Raji (cell line): ENCODE measurements around the gene ZNF606.

ENCODE experiments used
- POLR2A ChIP-seq: IDR thresholded peaks from 2 replicates; pipeline ENCODE4 v1.6.1; 2011; ENCODE audit warnings: low read depth, low read length, control low read depth; ENCODE audit not compliant: insufficient read depth

Gene ZNF606

DNA sequence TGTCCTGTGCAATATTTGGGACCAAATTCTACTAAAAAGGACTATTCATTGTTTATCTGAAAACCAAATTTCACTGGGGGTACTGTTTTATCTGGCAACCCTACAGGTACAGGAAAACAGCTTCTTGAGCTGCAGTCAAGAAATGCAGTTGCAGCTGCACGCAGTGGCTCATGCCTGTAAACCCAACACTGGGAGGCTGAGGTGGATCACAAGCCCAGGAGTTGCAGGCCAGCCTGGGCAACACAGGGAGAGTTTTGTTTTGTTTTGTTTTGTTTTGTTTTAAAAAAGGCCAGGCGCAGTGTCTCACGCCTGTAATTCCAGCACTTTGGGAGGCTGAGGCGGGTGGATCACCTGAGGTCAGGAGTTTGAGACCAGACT lies 19.7 kb upstream of the ZNF606 start:
- no peak for TF ChIP-seq POLR2A

DNA sequence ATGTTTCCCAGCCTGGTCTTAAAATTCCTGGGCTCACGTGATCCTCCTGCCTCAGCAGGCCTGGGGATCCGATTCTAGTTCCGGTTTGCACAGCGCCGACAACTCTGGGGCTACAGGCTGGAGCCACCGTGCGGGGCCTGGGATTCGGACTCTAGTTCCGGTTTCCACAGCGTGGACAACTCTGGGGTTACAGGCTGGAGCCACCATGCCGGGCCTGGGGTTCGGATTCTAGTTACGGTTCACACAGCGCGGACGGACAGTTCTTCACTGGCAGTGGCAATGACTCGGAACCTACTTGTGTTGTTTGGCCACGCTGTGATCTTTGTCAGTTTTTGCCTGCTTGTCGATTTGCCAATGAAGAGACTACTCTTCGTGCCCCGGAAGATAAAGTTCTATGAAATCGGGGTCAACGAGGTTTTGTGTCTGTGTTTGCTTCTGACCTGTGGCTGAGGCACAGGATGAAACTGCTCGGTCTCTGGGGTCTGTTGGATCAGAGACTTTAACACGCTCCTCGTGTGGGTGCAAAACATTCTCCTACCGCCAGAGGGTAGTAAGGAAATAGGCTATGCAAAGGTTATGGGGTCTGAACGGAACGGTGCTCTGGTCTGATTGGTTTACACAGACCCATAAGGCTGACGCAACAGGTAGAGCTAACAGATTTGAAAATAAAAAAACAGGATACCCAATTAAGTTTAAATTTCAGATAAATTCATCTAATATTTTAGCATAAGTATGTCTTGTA lies 19.1 kb upstream of the ZNF606 start:
- TF ChIP-seq POLR2A: no peak

DNA sequence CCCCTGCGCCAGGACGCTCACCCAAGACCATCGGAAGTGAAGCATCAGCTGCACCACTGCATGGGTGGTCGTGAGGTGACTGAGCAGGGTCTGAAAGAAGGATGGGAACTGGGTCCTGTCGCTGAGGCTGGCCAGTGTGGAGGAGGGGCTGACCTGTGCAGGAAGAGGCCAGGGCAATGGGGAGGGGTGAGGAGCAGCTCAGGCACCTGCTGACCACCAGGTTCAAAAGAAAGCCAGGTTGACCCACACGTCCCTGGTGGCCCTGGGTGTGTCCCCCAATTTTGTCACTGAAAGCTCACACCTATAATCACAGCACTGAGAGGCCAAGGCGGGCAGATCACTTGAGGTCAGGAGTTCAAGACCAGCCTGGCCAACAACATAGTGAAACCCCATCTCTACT lies 17.5 kb upstream of the ZNF606 start:
- no peak for TF ChIP-seq POLR2A

DNA sequence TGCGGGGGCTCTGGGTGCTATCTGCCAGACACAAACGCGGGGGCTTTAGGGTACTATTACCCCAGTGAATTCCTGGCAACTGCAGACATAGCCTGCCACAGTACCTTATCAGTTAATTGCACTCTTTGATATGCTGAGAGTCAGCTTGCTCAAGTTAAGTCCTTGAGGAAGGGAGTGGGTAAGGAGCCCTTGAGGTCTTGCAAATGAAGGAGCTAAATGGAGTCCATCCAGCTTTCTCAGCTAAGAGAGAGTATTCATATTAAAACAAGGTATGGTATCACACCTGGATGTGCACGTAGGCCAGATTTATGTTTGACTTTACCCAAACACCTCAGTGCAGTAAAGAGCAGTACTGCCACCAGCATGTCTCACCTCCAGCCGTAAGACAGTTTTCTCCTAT lies 11.5 kb upstream of the ZNF606 start:
- TF ChIP-seq POLR2A: no peak

DNA sequence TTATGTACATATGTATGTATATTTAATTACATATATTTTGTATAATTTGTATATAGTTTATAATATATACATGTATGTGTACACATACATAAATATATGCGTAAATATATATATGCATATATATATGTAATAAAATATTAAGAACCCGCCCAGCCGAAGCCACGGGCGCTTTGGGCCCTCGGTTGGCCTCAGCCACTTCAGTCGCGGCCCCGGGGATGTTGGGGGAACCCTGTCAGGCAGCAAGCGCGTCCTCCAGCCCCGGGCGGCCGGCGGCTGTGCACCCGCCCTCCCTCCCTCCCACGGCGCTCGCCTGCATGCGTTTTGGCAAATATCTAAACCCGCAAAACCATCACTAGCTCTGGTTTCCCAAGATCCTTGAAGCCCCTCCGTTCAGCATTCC lies 7.9 kb upstream of the ZNF606 start:
- TF ChIP-seq POLR2A: no peak

DNA sequence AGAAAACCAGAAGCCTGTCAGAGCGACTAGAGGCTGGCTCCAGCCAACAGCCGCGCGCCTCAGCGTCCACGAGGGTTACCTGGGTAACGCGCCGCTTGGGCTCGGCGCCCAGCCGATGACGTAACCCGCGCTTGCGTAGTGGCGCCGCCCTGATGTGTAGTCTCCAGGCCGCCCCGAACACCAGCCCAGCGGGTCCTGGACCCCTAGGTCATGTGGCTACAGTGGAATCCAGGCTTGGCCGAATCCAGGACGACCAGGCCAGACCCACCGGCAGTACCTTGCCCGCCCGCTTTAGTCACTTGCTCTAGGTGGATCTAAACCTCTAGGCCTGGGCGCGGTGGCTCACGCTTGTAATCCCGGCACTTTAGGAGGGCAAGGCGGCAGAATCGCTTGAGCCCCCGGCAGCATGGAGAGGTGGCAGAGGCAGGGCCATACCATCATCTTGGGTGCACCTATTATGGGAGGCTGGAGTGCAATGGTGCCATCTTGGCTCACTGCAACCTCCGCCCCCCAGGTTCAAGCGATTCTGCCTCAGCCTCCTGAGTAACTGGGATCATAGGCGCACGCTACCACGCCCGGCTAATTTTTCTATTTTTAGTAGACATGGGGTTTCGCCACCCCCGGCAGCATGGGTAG lies 7.2 kb upstream of the ZNF606 start:
- TF ChIP-seq POLR2A: no peak

DNA sequence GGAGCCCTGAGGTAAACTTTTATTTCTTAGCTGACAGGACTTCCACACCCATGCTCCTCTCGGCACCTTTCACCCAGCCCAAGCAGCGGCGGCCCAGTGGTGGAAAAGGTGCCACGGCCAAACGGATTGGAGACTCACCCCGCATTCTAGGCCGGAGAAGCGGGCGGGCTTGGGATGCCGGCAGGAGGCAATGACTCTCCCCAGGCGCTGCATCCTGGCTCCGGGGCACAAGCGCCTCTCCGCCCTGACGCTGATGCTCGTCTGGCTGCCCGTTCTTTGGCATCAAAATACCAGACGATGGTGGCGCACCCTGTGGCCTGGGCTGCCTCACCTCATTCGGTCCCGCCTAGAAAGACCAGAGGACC lies 6.7 kb upstream of the ZNF606 start:
- TF ChIP-seq POLR2A: no peak

DNA sequence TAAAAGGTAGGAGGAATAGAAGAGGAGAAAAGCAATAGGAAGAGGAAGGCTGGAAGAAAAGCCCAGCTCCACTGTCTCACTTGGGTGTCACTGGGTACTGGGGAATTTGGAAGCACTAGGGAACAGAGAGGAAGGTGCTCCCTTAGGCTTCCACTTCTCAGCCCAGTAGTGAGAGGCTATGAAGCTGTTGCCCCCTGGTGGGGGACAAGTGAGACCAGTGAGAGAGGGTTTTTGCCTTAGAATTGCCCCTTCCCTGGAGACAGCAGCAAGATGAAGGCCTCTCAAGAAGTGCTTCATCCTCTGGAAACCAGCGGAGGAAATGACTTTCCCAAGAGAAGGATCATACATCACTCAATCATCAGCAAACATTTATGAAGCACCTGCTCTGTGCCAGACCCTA lies 4.7 kb upstream of the ZNF606 start:
- TF ChIP-seq POLR2A: no peak

DNA sequence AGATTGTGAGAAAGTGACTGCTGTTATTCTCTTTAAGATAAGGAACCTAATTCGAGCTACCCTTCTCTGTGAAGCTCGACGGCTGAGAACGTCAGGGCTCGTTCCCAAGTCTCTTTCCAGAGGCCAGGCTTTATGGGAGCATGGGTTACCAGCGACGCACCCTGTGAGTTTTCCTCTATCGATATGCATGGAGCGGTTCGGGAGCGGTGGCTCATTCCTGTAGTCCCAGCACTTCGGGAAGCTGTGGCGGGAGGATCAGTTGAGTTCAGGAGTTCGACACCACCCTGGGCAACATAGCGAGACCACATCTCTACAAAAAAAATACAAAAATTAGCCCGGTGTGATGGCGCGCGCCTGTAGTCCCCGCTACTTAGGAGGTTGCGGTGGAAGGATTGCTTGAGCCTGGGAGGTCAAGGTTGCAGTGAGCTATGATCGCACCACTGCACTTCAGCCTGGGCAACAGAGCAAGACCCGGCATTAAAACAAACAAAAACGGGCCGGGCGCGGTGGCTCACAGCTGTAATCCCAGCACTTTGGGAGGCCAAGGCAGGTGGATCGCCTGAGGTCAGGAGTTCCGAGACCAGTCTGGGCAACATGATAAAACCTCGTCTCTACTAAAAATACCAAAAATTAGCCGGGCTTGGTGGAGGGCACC lies 681 bp upstream of the ZNF606 start:
- no peak for TF ChIP-seq POLR2A

DNA sequence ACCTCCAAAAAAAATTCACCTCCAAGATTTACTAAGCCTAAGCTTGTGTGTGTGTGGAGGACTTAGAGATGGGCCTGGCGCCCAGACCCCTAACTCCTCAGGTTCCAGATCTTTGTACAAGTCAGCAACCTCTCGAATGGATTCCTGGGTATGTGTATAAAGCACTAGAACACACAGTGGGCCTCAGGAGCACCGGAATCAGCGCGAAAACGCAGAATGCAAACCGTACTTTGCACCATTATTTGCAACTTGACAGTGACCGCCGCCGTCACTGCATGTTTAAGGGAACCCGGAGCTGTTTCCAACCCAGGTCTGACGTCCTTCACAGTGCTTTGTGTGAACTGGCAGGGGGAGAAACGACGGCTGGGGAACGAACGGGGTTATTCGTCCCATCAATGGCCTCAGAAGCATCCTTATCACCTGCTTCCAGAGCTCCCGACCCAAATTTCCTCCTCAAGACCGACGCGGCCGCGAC lies 688 bp downstream of the ZNF606 start:
- TF ChIP-seq POLR2A: no peak

DNA sequence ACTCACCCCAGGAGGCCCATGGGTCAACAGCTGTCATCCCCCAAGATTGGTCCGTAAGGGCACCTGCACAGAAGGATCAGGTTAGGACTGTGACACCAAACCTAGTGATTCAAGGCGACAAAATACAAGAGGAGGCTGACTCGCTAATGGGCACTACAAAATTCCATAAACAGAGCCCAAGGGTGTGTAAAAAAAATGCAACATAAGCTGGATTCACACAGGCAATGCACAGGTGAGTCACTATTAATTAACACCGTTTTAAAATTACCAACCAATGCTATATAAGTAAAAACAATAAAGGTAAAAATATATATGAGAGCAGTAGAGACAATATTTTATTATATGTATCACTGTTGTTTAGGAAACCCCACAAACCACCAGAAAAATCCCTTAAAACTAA lies 1.9 kb downstream of the ZNF606 start:
- TF ChIP-seq POLR2A: no peak

DNA sequence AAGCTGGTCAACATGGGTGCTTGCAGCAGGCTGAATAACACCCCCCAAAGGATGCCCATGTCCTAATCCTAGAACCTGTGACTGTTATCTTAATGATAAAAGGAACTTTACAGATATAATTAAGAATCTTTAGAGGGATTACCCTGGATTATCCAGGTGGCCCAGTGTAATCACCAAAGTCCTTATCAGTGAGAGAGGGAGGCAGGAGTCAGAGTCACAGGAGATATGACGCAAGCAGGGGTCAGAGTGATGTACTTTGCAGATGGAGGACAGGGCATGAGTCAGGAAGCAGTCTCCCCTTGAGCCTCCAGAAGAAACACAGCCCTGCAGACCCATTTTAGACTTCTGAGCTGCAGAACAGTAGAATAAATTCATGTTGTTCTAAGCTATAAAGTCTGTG lies 9.8 kb downstream of the ZNF606 start:
- TF ChIP-seq POLR2A: no peak

DNA sequence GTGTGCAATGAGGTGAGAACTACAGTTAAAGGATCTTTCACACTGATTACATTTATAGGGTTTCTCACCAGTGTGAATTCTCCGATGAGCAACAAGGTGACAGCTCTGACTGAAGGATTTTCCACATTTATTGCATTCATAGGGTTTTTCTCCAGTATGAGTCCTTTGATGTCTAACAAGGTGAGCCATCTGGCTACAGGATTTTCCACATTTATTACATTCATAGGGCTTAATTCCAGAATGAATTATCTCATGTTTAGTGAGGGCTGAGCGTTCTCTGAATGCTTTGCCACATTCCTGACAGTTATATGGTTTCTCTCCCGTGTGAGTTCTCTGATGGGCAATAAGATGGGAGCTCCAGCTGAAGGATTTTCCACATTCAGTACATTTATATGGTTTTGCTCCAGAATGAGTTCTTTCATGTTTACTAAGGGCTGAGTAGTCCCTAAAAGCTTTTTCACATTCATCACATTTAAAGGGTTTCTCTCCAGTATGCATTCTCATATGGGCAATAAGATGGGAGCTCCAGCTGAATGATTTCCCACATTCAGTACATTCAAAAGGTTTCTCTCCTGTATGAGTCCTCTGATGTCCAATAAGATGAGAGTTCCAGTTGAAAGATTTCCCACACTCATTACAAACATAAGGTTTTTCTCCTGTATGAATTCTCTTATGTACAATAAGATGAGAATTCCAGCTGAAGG lies 23.9 kb downstream of the ZNF606 start:
- no peak for TF ChIP-seq POLR2A

DNA sequence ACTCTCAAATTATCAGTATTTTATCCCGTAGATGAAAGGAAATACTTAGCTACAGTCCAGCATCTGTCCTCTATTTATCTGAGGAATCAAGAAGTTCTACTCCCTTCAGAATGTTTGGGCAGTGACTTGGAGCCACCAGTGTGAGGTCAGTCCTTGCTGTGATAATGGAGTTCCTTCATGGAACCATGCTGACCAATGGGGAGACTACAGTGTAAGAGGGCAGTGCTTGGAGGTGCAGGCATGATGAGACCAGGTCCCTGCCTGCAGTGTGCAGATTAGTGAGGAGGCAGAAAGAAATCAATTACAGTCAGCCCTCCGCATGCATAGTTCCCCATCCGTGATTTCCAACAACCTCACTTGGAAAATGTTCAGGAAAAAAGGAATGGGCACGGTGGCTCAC lies 28.2 kb downstream of the ZNF606 start, which contains the start of gene C19orf18:
Gene C19orf18 (minus strand): TSS at position 101 of the 400 bp plus-strand sequence. CDS start 102 bp downstream, outside the sequence.
- no peak for TF ChIP-seq POLR2A

DNA sequence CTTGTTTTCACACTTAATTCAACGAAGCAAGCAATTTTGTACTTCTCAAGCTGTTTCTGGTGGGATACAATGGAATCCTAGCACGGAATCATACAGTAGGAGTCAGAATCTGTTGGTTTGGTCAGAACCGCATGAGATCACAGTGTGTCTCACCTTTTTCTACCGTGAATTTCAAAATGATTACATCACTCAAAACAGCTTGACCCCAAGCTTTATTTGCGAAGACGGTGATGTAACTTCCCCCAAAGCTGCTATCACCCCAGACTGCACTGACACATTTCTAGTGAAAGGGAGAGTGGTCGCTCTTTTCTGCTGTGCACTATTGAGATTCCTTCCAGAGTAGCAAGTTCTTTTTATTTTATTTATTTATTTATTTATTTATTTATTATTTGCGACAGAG lies 37.9 kb downstream of the ZNF606 start:
- TF ChIP-seq POLR2A: no peak
